SK-N-SH (cell line): ENCODE results near the gene SULT6B1. TPM values are rescaled to one million over a fixed set of nuclear protein-coding genes. Genes with fewer than 3 reads are reported as not detected.

ENCODE experiments used
- CTCF ChIA-PET: fragments of 300-600, 350-600 bp; formaldehyde crosslinking; extraction: SDS; loops from one replicate; lab custom pipeline; 2021; lab: Yijun Ruan, JAX
- POLR2A ChIA-PET: fragments of 350-600 bp; sonication (Branson Sonifier 250); formaldehyde crosslinking; extraction: SDS; loops from one replicate; lab custom pipeline; 2020; ENCODE audit warnings: antibody characterized with exemption, inconsistent platforms; lab: Yijun Ruan, JAX
- DNase-seq: peaks from one replicate; pipeline ENCODE4 v3.0.0; 2012
- H2AFZ ChIP-seq: fragments of 200-600 bp; sonication (generic); 2 replicates; pipeline ENCODE4 v1.8.1; 2016; ENCODE audit warnings: antibody characterized with exemption, mild to moderate bottlenecking, low read depth
- H3F3A ChIP-seq: fragments of 200-600 bp; sonication (generic); replicated peaks from 2 replicates; pipeline ENCODE3; 2016; ENCODE audit warnings: antibody characterized with exemption, mild to moderate bottlenecking; ENCODE audit not compliant: insufficient read depth
- H3K27ac ChIP-seq, 2 experiments: fragments of 200-500 bp in 1 of 2; fragments of 200-600 bp in 1 of 2; sonication (Bioruptor generic) in 1 of 2; sonication (generic), shearing (Covaris generic) in 1 of 2; 2 replicates each; pipeline versions ENCODE4 v1.5.1 to v1.6.1; 2014 to 2016; ENCODE audit warnings: low read depth in 2 of 2, inconsistent platforms in 1 of 2, low read length in 1 of 2, mild to moderate bottlenecking in 1 of 2, mixed read lengths in 1 of 2
- H3K27me3 ChIP-seq: fragments of 200-600 bp; sonication (generic), shearing (Covaris generic); 2 replicates; pipeline ENCODE4 v1.6.1; 2016; ENCODE audit warnings: mixed run types; ENCODE audit not compliant: insufficient read depth
- H3K36me3 ChIP-seq, 2 experiments: fragments of 200-500 bp in 1 of 2; fragments of 200-600 bp in 1 of 2; sonication (Bioruptor generic) in 1 of 2; sonication (generic) in 1 of 2; replicated peaks in 1 of 2; 2 replicates each; pipeline versions ENCODE3 to v1.5.1; 2014 to 2016; ENCODE audit warnings: low read length in 1 of 2, mild to moderate bottlenecking in 1 of 2; ENCODE audit not compliant: insufficient read depth in 2 of 2, control insufficient read depth in 1 of 2
- H3K4me1 ChIP-seq, 2 experiments: fragments of 200-500 bp in 1 of 2; fragments of 200-600 bp in 1 of 2; sonication (Bioruptor generic) in 1 of 2; sonication (generic), shearing (Covaris generic) in 1 of 2; 2 replicates each; pipeline versions ENCODE4 v1.5.1 to v1.6.1; 2014 to 2016; ENCODE audit warnings: low read depth in 1 of 2, low read length in 1 of 2, mixed run types in 1 of 2; ENCODE audit not compliant: insufficient read depth in 2 of 2, control insufficient read depth in 1 of 2
- H3K4me2 ChIP-seq: fragments of 200-600 bp; sonication (generic), shearing (Covaris generic); 2 replicates; pipeline ENCODE4 v1.6.1; 2017; ENCODE audit warnings: mixed run types
- H3K4me3 ChIP-seq, 2 experiments: fragments of 200-500 bp in 1 of 2; fragments of 200-600 bp in 1 of 2; sonication (Bioruptor generic) in 1 of 2; sonication (generic), shearing (Covaris generic) in 1 of 2; 2 replicates each; pipeline versions ENCODE4 v1.5.1 to v1.8.1; 2014 to 2016; ENCODE audit warnings: low read depth in 2 of 2, inconsistent platforms in 1 of 2, low read length in 1 of 2, mild to moderate bottlenecking in 1 of 2, mixed read lengths in 1 of 2, moderate library complexity in 1 of 2
- H3K79me2 ChIP-seq: fragments of 200-600 bp; sonication (generic); 2 replicates; pipeline ENCODE4 v1.8.1; 2017; ENCODE audit warnings: mild to moderate bottlenecking; ENCODE audit not compliant: insufficient read depth
- H3K9ac ChIP-seq: fragments of 200-600 bp; sonication (generic); 2 replicates; pipeline ENCODE4 v1.6.1; 2017; ENCODE audit warnings: mixed run types
- H3K9me2 ChIP-seq: fragments of 200-600 bp; sonication (generic); 2 replicates; pipeline ENCODE4 v1.6.1; 2017; ENCODE audit warnings: mixed run types
- H3K9me3 ChIP-seq: fragments of 200-600 bp; sonication (generic); 2 replicates; pipeline ENCODE4 v1.6.1; 2017; ENCODE audit warnings: mixed run types, mild to moderate bottlenecking, moderate library complexity
- H4K20me1 ChIP-seq: fragments of 200-600 bp; sonication (generic); 2 replicates; pipeline ENCODE4 v1.6.1; 2017; ENCODE audit warnings: mild to moderate bottlenecking, mixed run types; ENCODE audit not compliant: insufficient read depth
- EP300 ChIP-seq, 2 experiments: IDR thresholded peaks; 2 replicates each; pipeline versions ENCODE4 v1.4.0 to v1.6.1; 2012; ENCODE audit warnings: borderline replicate concordance in 1 of 2, low read depth in 1 of 2, low read length in 1 of 2
- FOXJ3 ChIP-seq: sonication (generic); formaldehyde crosslinking; IDR thresholded peaks from 2 replicates; pipeline ENCODE4 v1.5.1; 2020; ENCODE audit warnings: mild to moderate bottlenecking, missing genetic modification reagents
- FOXM1 ChIP-seq: IDR thresholded peaks from 2 replicates; pipeline ENCODE4 v1.4.0; 2012; ENCODE audit warnings: low read depth, mild to moderate bottlenecking
- GATA2 ChIP-seq: sonication (generic); formaldehyde crosslinking; IDR thresholded peaks from 2 replicates; pipeline ENCODE4 v1.5.0; 2020; ENCODE audit warnings: mild to moderate bottlenecking, missing genetic modification reagents
- JUND ChIP-seq: IDR thresholded peaks from 2 replicates; pipeline ENCODE4 v1.4.0; 2012
- MEF2A ChIP-seq: IDR thresholded peaks from 2 replicates; pipeline ENCODE4 v1.4.0; 2012; ENCODE audit warnings: low read depth, borderline replicate concordance
- MXI1 ChIP-seq: IDR thresholded peaks from 2 replicates; pipeline ENCODE4 v1.6.1; 2012; ENCODE audit warnings: mild to moderate bottlenecking, low read depth, low read length, improper control_type of control experiment
- NFIC ChIP-seq: IDR thresholded peaks from 2 replicates; pipeline ENCODE4 v1.4.0; 2012; ENCODE audit warnings: borderline replicate concordance
- NRF1 ChIP-seq: IDR thresholded peaks from 2 replicates; pipeline ENCODE4 v1.6.1; 2012; ENCODE audit warnings: low read depth, mild to moderate bottlenecking, low read length
- POLR2AphosphoS5 ChIP-seq: IDR thresholded peaks from 2 replicates; pipeline ENCODE4 v1.6.1; 2012; ENCODE audit warnings: low read depth, low read length
- RCOR1 ChIP-seq: fragments of 150-350 bp; IDR thresholded peaks from 2 replicates; pipeline ENCODE4 v1.6.1; 2017; ENCODE audit warnings: antibody characterized with exemption, low read length
- RFX5 ChIP-seq: IDR thresholded peaks from 2 replicates; pipeline ENCODE4 v1.6.1; 2012; ENCODE audit warnings: mild to moderate bottlenecking, improper control_type of control experiment, low read length
- TCF12 ChIP-seq: IDR thresholded peaks from 2 replicates; pipeline ENCODE4 v1.4.0; 2012
- TEAD4 ChIP-seq: IDR thresholded peaks from 2 replicates; pipeline ENCODE4 v1.4.0; 2012; ENCODE audit warnings: mild to moderate bottlenecking, borderline replicate concordance; ENCODE audit not compliant: insufficient read depth
- YY1 ChIP-seq: IDR thresholded peaks from 2 replicates; pipeline ENCODE4 v1.4.0; 2012; ENCODE audit warnings: low read depth, mild to moderate bottlenecking
- WGBS: methylation state at CpG from one replicate; pipeline ENCODE4 v1.1.6; 2017; ENCODE audit warnings: low lambda C conversion rate; 5-methylcytosine and 5-hydroxymethylcytosine counted together
- polyA plus RNA-seq, 3 experiments: library from polyadenylated mRNA; depleted of rRNA; stranded (reverse); fragments of >200 nt; gene quantifications; 2 replicates each; pipeline ENCODE4 v1.2.3, GENCODE V29; 2012
- TF ChIP-seq, protein P1 (sequence below): fragments of 150-350 bp; IDR thresholded peaks from 2 replicates; pipeline ENCODE4 v1.6.1; 2016; ENCODE audit warnings: mild to moderate bottlenecking, low read depth, low read length
- TF ChIP-seq, protein P2 (sequence below): IDR thresholded peaks from 2 replicates; pipeline ENCODE4 v1.6.1; 2012; ENCODE audit warnings: mild to moderate bottlenecking, low read depth, low read length, moderate library complexity
- TF ChIP-seq, protein P3 (sequence below): IDR thresholded peaks from 2 replicates; pipeline ENCODE4 v1.4.0; 2012; ENCODE audit warnings: low read depth, borderline replicate concordance
- TF ChIP-seq, protein P4 (sequence below): IDR thresholded peaks from 2 replicates; pipeline ENCODE4 v1.4.0; 2012; ENCODE audit warnings: low read depth, borderline replicate concordance
- TF ChIP-seq, protein P5 (sequence below): fragments of 200-600 bp; sonication (generic); IDR thresholded peaks from 2 replicates; pipeline ENCODE4 v1.6.1; 2017; ENCODE audit warnings: antibody characterized with exemption, mild to moderate bottlenecking, moderate library complexity

The SULT6B1 gene, protein sequence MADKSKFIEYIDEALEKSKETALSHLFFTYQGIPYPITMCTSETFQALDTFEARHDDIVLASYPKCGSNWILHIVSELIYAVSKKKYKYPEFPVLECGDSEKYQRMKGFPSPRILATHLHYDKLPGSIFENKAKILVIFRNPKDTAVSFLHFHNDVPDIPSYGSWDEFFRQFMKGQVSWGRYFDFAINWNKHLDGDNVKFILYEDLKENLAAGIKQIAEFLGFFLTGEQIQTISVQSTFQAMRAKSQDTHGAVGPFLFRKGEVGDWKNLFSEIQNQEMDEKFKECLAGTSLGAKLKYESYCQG
- polyA plus RNA-seq (2012; rRNA removed) = not detected in 2 replicates
- polyA plus RNA-seq (2012; cell fraction: cytosol; rRNA removed) = not detected in 2 replicates
- polyA plus RNA-seq (2012; cell fraction: nucleus; rRNA removed) = not detected in 2 replicates

DNA sequence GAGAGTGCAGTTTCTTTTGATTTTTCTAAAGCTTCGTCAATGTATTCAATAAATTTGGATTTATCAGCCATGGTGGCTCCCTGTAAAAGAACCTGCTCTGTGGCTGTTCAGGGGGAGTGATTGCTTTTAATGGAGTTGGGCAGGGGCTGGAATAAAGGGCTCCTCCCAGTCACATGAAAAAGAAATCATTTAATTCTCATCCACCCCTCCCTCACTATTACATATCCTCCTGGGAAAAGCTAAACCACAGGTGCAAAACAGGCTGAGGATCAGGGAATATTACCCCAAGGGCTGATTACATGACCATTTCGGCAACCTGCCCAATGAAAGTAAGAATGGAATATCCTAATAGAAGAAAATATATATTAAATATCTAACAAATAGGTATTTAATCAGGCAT lies at the start of gene SULT6B1:
Gene SULT6B1, minus strand, starts transcription at position 101 of the 400 bp plus-strand sequence. Its CDS starts 30 bp downstream, at position 71.
- POLR2A ChIA-PET = no interaction called here
- H3K4me1 ChIP-seq = peaks cover 0 to 5% of the 10 kb centered on the region in 2 experiments; a peak in 1 of 4 replicates
- H2AFZ ChIP-seq = no peak within 1 kb of the TSS
- H3K9me3 ChIP-seq = no peaks in the 10 kb centered on the region
- H3K4me3 ChIP-seq = no peak within 1 kb of the TSS
- no peaks in the 10 kb centered on the region for H3K79me2 ChIP-seq
- no peaks in the 10 kb centered on the region for H3K27me3 ChIP-seq
- no peak within 1 kb of the TSS for H3K4me2 ChIP-seq
- no peaks in the 10 kb centered on the region for H3F3A ChIP-seq
- peak within 1 kb of the TSS in 1 of 2 experiments; percentile 38; a peak in 2 of 4 replicates for H3K27ac ChIP-seq
- WGBS = 93% methylated on average over 2 of the region's 2 CpGs
- CTCF ChIA-PET = interaction anchor here (1.0 to 1.6 kb wide), 3 partner anchors 12 to 40 kb away, joined by 3 to 4 read pairs (median 4); no protein-coding TSS in a partner anchor
- no peak for DNase-seq
- TF ChIP-seq EP300 (IDR thresholded peaks at IDR 0.05; ENCODE audit: borderline replicate concordance in 1 of 2, low read depth in 1 of 2, low read length in 1 of 2) (no peak), MXI1 (no peak), NFIC (no peak), MEF2A (no peak), RCOR1 (no peak), JUND (no peak), GATA2 (CRISPR knock-in tag) (no peak), RFX5 (no peak), TCF12 (no peak), FOXJ3 (no peak), FOXM1 (no peak), TEAD4 (no peak), POLR2AphosphoS5 (no peak), NRF1 (no peak), YY1 (no peak)
- TF ChIP-seq, protein P1, sequence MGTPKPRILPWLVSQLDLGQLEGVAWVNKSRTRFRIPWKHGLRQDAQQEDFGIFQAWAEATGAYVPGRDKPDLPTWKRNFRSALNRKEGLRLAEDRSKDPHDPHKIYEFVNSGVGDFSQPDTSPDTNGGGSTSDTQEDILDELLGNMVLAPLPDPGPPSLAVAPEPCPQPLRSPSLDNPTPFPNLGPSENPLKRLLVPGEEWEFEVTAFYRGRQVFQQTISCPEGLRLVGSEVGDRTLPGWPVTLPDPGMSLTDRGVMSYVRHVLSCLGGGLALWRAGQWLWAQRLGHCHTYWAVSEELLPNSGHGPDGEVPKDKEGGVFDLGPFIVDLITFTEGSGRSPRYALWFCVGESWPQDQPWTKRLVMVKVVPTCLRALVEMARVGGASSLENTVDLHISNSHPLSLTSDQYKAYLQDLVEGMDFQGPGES = no peak
- TF ChIP-seq, protein P2, sequence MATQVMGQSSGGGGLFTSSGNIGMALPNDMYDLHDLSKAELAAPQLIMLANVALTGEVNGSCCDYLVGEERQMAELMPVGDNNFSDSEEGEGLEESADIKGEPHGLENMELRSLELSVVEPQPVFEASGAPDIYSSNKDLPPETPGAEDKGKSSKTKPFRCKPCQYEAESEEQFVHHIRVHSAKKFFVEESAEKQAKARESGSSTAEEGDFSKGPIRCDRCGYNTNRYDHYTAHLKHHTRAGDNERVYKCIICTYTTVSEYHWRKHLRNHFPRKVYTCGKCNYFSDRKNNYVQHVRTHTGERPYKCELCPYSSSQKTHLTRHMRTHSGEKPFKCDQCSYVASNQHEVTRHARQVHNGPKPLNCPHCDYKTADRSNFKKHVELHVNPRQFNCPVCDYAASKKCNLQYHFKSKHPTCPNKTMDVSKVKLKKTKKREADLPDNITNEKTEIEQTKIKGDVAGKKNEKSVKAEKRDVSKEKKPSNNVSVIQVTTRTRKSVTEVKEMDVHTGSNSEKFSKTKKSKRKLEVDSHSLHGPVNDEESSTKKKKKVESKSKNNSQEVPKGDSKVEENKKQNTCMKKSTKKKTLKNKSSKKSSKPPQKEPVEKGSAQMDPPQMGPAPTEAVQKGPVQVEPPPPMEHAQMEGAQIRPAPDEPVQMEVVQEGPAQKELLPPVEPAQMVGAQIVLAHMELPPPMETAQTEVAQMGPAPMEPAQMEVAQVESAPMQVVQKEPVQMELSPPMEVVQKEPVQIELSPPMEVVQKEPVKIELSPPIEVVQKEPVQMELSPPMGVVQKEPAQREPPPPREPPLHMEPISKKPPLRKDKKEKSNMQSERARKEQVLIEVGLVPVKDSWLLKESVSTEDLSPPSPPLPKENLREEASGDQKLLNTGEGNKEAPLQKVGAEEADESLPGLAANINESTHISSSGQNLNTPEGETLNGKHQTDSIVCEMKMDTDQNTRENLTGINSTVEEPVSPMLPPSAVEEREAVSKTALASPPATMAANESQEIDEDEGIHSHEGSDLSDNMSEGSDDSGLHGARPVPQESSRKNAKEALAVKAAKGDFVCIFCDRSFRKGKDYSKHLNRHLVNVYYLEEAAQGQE = no peak
- TF ChIP-seq, protein P3, sequence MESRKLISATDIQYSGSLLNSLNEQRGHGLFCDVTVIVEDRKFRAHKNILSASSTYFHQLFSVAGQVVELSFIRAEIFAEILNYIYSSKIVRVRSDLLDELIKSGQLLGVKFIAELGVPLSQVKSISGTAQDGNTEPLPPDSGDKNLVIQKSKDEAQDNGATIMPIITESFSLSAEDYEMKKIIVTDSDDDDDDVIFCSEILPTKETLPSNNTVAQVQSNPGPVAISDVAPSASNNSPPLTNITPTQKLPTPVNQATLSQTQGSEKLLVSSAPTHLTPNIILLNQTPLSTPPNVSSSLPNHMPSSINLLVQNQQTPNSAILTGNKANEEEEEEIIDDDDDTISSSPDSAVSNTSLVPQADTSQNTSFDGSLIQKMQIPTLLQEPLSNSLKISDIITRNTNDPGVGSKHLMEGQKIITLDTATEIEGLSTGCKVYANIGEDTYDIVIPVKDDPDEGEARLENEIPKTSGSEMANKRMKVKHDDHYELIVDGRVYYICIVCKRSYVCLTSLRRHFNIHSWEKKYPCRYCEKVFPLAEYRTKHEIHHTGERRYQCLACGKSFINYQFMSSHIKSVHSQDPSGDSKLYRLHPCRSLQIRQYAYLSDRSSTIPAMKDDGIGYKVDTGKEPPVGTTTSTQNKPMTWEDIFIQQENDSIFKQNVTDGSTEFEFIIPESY = no peak
- TF ChIP-seq, protein P4, sequence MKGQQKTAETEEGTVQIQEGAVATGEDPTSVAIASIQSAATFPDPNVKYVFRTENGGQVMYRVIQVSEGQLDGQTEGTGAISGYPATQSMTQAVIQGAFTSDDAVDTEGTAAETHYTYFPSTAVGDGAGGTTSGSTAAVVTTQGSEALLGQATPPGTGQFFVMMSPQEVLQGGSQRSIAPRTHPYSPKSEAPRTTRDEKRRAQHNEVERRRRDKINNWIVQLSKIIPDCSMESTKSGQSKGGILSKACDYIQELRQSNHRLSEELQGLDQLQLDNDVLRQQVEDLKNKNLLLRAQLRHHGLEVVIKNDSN = no peak
- TF ChIP-seq, protein P5, sequence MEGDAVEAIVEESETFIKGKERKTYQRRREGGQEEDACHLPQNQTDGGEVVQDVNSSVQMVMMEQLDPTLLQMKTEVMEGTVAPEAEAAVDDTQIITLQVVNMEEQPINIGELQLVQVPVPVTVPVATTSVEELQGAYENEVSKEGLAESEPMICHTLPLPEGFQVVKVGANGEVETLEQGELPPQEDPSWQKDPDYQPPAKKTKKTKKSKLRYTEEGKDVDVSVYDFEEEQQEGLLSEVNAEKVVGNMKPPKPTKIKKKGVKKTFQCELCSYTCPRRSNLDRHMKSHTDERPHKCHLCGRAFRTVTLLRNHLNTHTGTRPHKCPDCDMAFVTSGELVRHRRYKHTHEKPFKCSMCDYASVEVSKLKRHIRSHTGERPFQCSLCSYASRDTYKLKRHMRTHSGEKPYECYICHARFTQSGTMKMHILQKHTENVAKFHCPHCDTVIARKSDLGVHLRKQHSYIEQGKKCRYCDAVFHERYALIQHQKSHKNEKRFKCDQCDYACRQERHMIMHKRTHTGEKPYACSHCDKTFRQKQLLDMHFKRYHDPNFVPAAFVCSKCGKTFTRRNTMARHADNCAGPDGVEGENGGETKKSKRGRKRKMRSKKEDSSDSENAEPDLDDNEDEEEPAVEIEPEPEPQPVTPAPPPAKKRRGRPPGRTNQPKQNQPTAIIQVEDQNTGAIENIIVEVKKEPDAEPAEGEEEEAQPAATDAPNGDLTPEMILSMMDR = no peak
- no peaks in the 10 kb centered on the region for H3K36me3 ChIP-seq
- no peak within 1 kb of the TSS for H3K9ac ChIP-seq
- H4K20me1 ChIP-seq = no peaks in the 10 kb centered on the region
- H3K9me2 ChIP-seq = no peaks in the 10 kb centered on the region
